ENCODE data around the gene ITGA11. TPM values are rescaled to one million over a fixed set of nuclear protein-coding genes. Genes with fewer than 3 reads are reported as not detected.

Gene ITGA11
- total RNA-seq, 2 donors from 2014 or later: 0.99 to 1.0 TPM

DNA sequence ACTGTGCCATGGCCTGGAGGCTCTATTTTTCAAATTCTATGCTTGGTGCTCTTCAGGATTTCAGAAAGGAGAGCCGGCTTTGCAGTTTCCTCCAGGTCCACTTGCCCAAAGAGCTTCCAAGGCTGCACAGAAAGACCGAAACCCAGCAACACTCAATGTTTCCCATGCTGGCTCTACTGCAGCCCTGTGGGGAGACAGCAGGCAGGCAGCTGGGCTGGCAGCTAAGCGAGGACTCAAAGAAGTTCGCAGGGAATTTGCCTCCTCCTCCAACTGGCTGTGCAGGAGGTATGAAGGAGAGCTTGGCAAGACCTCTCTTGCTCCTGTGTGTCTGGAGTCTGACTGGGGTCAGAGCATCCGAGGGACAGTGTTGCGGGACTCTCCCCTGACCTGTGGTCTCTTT lies 17.4 kb upstream of the ITGA11 start:
- Histone ChIP-seq H3K27me3 (no peaks in the 10 kb centered on the region), H3K36me3 (replicated peaks in 1 of 2; ENCODE audit: insufficient read depth in 1 of 2, low read depth in 2 of 2) (no peaks in the 10 kb centered on the region), H3K27ac (no peak overlapping the region), H3K9me3 (no peaks in the 10 kb centered on the region), H3K4me1 (no peaks in the 10 kb centered on the region), H3K4me3 (no peak overlapping the region)
- DNase-seq (no peak), ATAC-seq (no peak)
- TF ChIP-seq, protein P1, sequence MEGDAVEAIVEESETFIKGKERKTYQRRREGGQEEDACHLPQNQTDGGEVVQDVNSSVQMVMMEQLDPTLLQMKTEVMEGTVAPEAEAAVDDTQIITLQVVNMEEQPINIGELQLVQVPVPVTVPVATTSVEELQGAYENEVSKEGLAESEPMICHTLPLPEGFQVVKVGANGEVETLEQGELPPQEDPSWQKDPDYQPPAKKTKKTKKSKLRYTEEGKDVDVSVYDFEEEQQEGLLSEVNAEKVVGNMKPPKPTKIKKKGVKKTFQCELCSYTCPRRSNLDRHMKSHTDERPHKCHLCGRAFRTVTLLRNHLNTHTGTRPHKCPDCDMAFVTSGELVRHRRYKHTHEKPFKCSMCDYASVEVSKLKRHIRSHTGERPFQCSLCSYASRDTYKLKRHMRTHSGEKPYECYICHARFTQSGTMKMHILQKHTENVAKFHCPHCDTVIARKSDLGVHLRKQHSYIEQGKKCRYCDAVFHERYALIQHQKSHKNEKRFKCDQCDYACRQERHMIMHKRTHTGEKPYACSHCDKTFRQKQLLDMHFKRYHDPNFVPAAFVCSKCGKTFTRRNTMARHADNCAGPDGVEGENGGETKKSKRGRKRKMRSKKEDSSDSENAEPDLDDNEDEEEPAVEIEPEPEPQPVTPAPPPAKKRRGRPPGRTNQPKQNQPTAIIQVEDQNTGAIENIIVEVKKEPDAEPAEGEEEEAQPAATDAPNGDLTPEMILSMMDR (IDR thresholded peaks at IDR 0.05): no peak
- no peak for TF ChIP-seq POLR2A (IDR thresholded peaks at IDR 0.05)
- 50 to 78% methylated on average over 2 to 6 of the region's 6 CpGs for WGBS, 2 donors
- intact Hi-C loops (cut with DNase I): no loop called here

- ATAC-seq: no peak
- no peak overlapping the region for H3K27ac ChIP-seq
- WGBS, 2 donors: 48 to 50% methylated on average over 2 of the region's 2 CpGs
These were observed 16.2 kb upstream of the ITGA11 start for GRCh38 chr15:68447976-68448755.

GRCh38 chr15:68447209-68447608 lies 15.2 kb upstream of the ITGA11 start:
- no peak for ATAC-seq
- no peak for DNase-seq
- Histone ChIP-seq H3K9me3 (no peaks in the 10 kb centered on the region), H3K4me1 (no peaks in the 10 kb centered on the region), H3K36me3 (replicated peaks in 1 of 2; ENCODE audit: insufficient read depth in 1 of 2, low read depth in 2 of 2) (no peaks in the 10 kb centered on the region), H3K27ac (no peak overlapping the region), H3K4me3 (no peak overlapping the region), H3K27me3 (no peaks in the 10 kb centered on the region)
- WGBS, 2 donors: 84 to 86% methylated on average over 3 of the region's 3 CpGs
- intact Hi-C loops (cut with DNase I): no loop called here
- TF ChIP-seq POLR2A (IDR thresholded peaks at IDR 0.05): no peak
- TF ChIP-seq, protein P1 (IDR thresholded peaks at IDR 0.05): no peak

More at GRCh38 chr15:68447976-68448755, 16.2 kb upstream of the ITGA11 start:
- Histone ChIP-seq H3K27me3 (no peaks in the 10 kb centered on the region), H3K36me3 (replicated peaks in 1 of 2; ENCODE audit: insufficient read depth in 1 of 2, low read depth in 2 of 2) (no peaks in the 10 kb centered on the region), H3K4me3 (no peak overlapping the region), H3K4me1 (no peaks in the 10 kb centered on the region), H3K9me3 (no peaks in the 10 kb centered on the region)
- intact Hi-C loops (cut with DNase I): no loop called here
- TF ChIP-seq POLR2A (IDR thresholded peaks at IDR 0.05): no peak
- TF ChIP-seq, protein P1 (IDR thresholded peaks at IDR 0.05): no peak
- no peak for DNase-seq

DNA sequence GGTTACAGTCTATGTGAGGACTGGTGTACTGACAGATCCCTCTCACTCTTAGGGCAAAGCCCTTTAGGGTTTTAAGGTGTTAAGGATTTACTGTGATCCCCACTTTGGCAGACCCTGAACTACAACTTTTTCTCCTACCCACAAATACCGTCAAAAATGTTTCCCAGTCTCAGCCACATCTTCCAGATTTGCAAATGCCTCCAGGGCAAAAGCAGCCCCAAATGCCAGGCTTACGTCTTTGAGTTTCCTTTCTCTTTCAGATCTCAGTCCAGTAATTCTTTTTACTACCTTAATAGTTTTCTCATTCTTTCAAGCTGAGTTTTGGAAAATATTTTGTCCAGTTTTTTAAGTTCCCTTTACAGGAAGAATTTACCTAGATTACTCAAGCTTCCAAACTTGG lies 13.4 kb upstream of the ITGA11 start:
- Histone ChIP-seq H3K27me3 (no peaks in the 10 kb centered on the region), H3K4me3 (no peak overlapping the region), H3K27ac (no peak overlapping the region), H3K36me3 (replicated peaks in 1 of 2; ENCODE audit: insufficient read depth in 1 of 2, low read depth in 2 of 2) (no peaks in the 10 kb centered on the region), H3K9me3 (no peaks in the 10 kb centered on the region), H3K4me1 (no peaks in the 10 kb centered on the region)
- WGBS, 2 donors: 72 to 81% methylated on average over 2 of the region's 2 CpGs
- no peak for DNase-seq
- TF ChIP-seq POLR2A (IDR thresholded peaks at IDR 0.05): no peak
- TF ChIP-seq, protein P1 (IDR thresholded peaks at IDR 0.05): no peak
- intact Hi-C loops (cut with DNase I): no loop called here
- no peak for ATAC-seq

GRCh38 chr15:68444336-68444735 lies 12.4 kb upstream of the ITGA11 start:
- TF ChIP-seq, protein P1 (IDR thresholded peaks at IDR 0.05): no peak
- no peak for TF ChIP-seq POLR2A (IDR thresholded peaks at IDR 0.05)
- H3K27me3 ChIP-seq: no peaks in the 10 kb centered on the region
- DNase-seq (no peak), ATAC-seq (no peak)
- intact Hi-C loops (cut with DNase I): no loop called here
- H3K36me3 ChIP-seq (replicated peaks in 1 of 2; ENCODE audit: insufficient read depth in 1 of 2, low read depth in 2 of 2): no peaks in the 10 kb centered on the region
- H3K9me3 ChIP-seq: no peaks in the 10 kb centered on the region
- H3K4me1 ChIP-seq: no peaks in the 10 kb centered on the region
- no peak overlapping the region for H3K27ac ChIP-seq
- no peak overlapping the region for H3K4me3 ChIP-seq
